HAP-1 (cell line): ENCODE results near the gene HNF4A.

Experiments
- DNase-seq, 2 experiments: peaks; one replicate each; pipeline ENCODE4 v3.0.0-alpha.2; 2016 to 2020; ENCODE audit warnings: low spot score in 2 of 2
- H3K27me3 ChIP-seq: fragments of 250-450 bp; sonication (Bioruptor Pico); 2 replicates; pipeline ENCODE4 v1.5.1; 2020; ENCODE audit warnings: low read depth, mild to moderate bottlenecking, moderate library complexity
- H3K36me3 ChIP-seq: fragments of 250-450 bp; sonication (Bioruptor Pico); replicated peaks from 2 replicates; pipeline ENCODE4 v1.5.1; 2020; ENCODE audit warnings: mild to moderate bottlenecking
- H3K4me1 ChIP-seq: fragments of 250-450 bp; sonication (Bioruptor Pico); 2 replicates; pipeline ENCODE4 v1.5.1; 2020; ENCODE audit warnings: mild to moderate bottlenecking
- H3K4me3 ChIP-seq: fragments of 250-450 bp; sonication (Bioruptor Pico); 2 replicates; pipeline ENCODE4 v1.5.1; 2020; ENCODE audit warnings: mild to moderate bottlenecking, moderate library complexity
- H3K9me3 ChIP-seq: fragments of 250-450 bp; sonication (Bioruptor Pico); 2 replicates; pipeline ENCODE4 v1.5.1; 2020; ENCODE audit warnings: mild to moderate bottlenecking, moderate library complexity
- in situ Hi-C: fragments of 300-500 bp; cut with MboI; formaldehyde crosslinking; loops from 3 replicates; pipeline ENCODE4 v1.14.3; 2020; ENCODE audit warnings: low sequenced_read_pairs, inconsistent platforms, mixed read lengths

HNF4A gene

GRCh38 chr20:44454306-44454963 lies 98.9 kb downstream of the HNF4A start:
- Histone ChIP-seq H3K4me1 (no peaks in the 10 kb centered on the region), H3K27me3 (no peaks in the 10 kb centered on the region), H3K36me3 (no peaks in the 10 kb centered on the region), H3K9me3 (no peaks in the 10 kb centered on the region), H3K4me3 (no peak overlapping the region)
- in situ Hi-C loops: no loop called here
- no peak for DNase-seq

GRCh38 chr20:44455126-44455525 lies 99.6 kb downstream of the HNF4A start:
- DNase-seq: no peak
- in situ Hi-C loops: no loop called here

DNA sequence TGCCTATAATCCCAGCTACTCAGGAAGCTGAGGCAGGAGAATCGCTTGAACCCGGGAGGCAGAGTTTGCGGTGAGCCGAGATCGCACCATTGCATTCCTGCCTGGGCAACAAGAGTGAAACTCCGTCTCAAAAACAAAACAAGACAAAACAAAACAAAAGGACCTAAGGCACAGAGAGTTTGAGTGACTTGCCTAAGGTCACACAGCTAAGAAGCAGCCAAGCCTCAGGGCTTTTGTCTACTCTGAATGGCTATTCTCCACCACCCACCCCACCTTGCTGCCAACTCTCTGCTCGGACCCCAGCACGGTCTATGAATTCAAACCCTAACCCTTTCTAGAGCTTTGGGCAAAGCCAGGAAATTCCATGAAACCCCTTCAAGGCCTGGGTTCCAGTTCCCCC lies 101.1 kb downstream of the HNF4A start:
- DNase-seq: no peak
- H3K4me3 ChIP-seq: no peak overlapping the region
- H3K27me3 ChIP-seq: no peaks in the 10 kb centered on the region
- no peaks in the 10 kb centered on the region for H3K4me1 ChIP-seq
- in situ Hi-C loops: no loop called here
- H3K9me3 ChIP-seq: no peaks in the 10 kb centered on the region
- no peaks in the 10 kb centered on the region for H3K36me3 ChIP-seq

More at GRCh38 chr20:44455126-44455525, 99.6 kb downstream of the HNF4A start:
- Histone ChIP-seq H3K9me3 (no peaks in the 10 kb centered on the region), H3K36me3 (no peaks in the 10 kb centered on the region), H3K4me1 (no peaks in the 10 kb centered on the region), H3K4me3 (no peak overlapping the region), H3K27me3 (no peaks in the 10 kb centered on the region)

DNA sequence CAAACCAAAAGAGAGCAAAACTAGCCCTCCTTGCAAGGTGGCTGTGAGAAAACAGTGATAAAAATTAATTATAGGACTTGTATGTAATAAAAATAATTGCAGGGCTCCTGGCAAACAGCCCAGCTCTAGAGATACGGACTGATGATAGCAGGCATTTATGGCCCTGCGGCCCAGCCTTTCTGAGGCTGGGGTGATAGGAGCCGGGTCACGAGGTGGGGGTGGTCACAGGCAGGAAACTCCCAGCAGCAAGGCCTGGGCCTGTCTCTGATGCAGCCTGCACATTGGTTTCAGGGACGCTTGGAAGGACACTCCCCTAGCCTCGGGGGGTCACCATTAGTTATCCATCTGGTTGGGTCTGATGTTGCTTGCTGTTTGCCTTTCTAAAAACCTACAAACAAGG lies 101.5 kb downstream of the HNF4A start:
- Histone ChIP-seq H3K4me1 (no peaks in the 10 kb centered on the region), H3K36me3 (no peaks in the 10 kb centered on the region), H3K9me3 (no peaks in the 10 kb centered on the region), H3K4me3 (no peak overlapping the region), H3K27me3 (no peaks in the 10 kb centered on the region)
- in situ Hi-C loops: no loop called here
- no peak for DNase-seq

- in situ Hi-C loops: no loop called here
- DNase-seq: no peak
Observed at GRCh38 chr20:44459271-44459670, 103.8 kb downstream of the HNF4A start.

DNA sequence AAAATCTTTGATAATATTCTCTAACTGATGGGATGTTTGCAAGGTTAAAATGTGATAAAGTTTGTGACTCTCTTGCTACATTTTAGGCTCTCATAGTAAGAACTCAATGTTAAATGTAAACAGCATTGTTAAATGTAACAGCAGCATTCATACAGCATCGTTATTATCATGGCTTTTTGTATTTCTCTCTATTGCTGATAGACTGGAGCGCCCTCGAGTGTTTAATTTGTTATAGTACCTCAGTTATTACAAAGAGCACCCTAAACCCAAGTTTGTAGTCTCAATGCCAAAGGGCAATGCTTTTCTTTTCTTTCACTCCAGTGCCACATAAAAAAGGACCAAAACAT lies 105.3 kb downstream of the HNF4A start:
- H3K4me1 ChIP-seq: no peaks in the 10 kb centered on the region
- DNase-seq: peak; percentile 25 to 34
- no peaks in the 10 kb centered on the region for H3K36me3 ChIP-seq
- H3K27me3 ChIP-seq: no peaks in the 10 kb centered on the region
- H3K9me3 ChIP-seq: no peaks in the 10 kb centered on the region
- in situ Hi-C loops: loop anchor here (10.0 kb wide), 1 partner anchor 246 kb away; the partner anchor contains the start of gene OSER1
- H3K4me3 ChIP-seq: no peak overlapping the region

More at GRCh38 chr20:44459271-44459670, 103.8 kb downstream of the HNF4A start:
- Histone ChIP-seq H3K9me3 (no peaks in the 10 kb centered on the region), H3K36me3 (no peaks in the 10 kb centered on the region), H3K27me3 (no peaks in the 10 kb centered on the region), H3K4me3 (no peak overlapping the region), H3K4me1 (no peaks in the 10 kb centered on the region)

DNA sequence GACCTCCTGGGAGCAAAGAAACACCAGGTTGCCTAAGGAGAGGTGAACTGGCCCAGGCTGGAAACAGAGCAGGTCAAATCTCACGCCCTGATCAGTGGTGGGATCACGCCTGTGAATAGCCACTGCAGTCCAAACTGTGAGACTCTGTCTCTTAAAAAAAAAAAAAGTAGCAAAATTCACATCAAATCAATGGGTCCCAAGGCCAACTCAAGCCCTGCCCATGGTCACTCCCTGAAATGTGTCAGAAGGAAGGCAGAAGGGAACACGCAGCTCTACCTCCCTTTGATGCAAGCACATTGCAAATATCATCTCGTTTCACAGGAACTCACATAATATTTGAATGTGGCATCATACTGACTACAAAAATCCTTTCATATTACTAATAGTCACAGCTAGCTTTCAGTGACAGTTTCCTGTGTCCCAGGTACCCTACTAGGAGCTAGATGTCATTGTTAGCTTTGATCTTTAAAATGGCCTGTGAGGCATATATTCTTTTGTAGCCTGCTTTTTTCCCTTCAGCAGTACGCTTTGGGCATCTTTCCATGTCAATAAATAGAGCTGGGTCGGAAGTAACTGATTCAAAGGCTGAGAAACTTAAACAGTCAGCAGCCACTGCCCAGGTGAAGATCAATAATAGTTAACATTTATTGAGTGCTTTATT lies 105.8 kb downstream of the HNF4A start:
- Histone ChIP-seq H3K4me3 (no peak overlapping the region), H3K9me3 (no peaks in the 10 kb centered on the region), H3K4me1 (no peaks in the 10 kb centered on the region), H3K36me3 (no peaks in the 10 kb centered on the region), H3K27me3 (no peaks in the 10 kb centered on the region)
- DNase-seq: no peak
- in situ Hi-C loops: loop anchor here (10.0 kb wide), 1 partner anchor 246 kb away; the partner anchor contains the start of gene OSER1

DNA sequence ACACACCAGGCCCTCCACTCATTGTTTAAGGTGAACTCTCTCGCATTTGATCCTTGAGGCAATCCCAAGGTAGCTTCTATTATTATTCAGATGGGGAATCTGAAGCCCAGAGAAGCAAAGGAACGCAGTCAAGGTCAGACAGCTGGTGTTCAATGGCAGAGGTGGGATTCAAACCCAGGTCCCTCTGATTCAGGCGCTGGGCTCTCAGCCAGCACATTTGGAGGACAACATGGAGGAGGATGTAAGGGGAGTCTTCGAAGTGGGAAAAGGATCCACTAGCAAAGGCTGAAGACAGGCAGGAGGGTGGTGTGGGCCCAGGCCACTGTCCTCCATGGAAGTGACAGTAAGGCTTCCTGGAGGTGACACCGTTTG lies 106.3 kb downstream of the HNF4A start:
- Histone ChIP-seq H3K9me3 (no peaks in the 10 kb centered on the region), H3K4me1 (no peaks in the 10 kb centered on the region), H3K4me3 (no peak overlapping the region), H3K27me3 (no peaks in the 10 kb centered on the region), H3K36me3 (no peaks in the 10 kb centered on the region)
- in situ Hi-C loops: loop anchor here (10.0 kb wide), 1 partner anchor 247 kb away; the partner anchor contains the start of gene OSER1
- DNase-seq: no peak

GRCh38 chr20:44463466-44463865 lies 108.0 kb downstream of the HNF4A start:
- Histone ChIP-seq H3K27me3 (no peaks in the 10 kb centered on the region), H3K4me1 (no peaks in the 10 kb centered on the region), H3K36me3 (no peaks in the 10 kb centered on the region), H3K9me3 (no peaks in the 10 kb centered on the region), H3K4me3 (no peak overlapping the region)
- in situ Hi-C loops: loop anchor here (10.0 kb wide), 1 partner anchor 249 kb away; the partner anchor contains the start of gene OSER1
- no peak for DNase-seq

DNA sequence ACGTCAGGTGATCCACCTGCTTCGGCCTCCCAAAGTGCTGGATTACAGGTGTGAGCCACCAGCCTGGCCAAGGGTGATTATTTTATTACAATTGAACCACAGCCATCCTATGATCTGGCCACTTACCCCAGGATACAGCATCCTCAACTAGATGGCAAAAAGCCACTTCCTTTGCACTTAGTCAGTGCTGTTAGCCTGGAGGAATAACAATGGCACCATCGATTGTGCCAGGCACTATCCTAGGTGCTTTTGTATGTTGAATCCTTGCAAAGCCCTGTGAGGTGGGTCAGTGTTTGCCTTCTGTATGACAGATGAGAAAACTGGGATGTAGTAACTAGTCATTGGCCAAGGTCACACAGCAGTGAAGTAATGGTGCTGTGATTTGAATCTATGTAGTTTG lies 109.0 kb downstream of the HNF4A start:
- no peaks in the 10 kb centered on the region for H3K36me3 ChIP-seq
- no peaks in the 10 kb centered on the region for H3K4me1 ChIP-seq
- no peak overlapping the region for H3K4me3 ChIP-seq
- in situ Hi-C loops: loop anchor here (10.0 kb wide), 1 partner anchor 250 kb away; the partner anchor contains the start of gene OSER1
- DNase-seq: no peak
- H3K27me3 ChIP-seq: no peaks in the 10 kb centered on the region
- H3K9me3 ChIP-seq: no peaks in the 10 kb centered on the region

- Histone ChIP-seq H3K4me3 (no peak overlapping the region), H3K4me1 (no peaks in the 10 kb centered on the region), H3K27me3 (no peaks in the 10 kb centered on the region), H3K9me3 (no peaks in the 10 kb centered on the region), H3K36me3 (no peaks in the 10 kb centered on the region)
- no peak for DNase-seq
- in situ Hi-C loops: loop anchor here (10.0 kb wide), 1 partner anchor 250 kb away; the partner anchor contains the start of gene OSER1
Observed at GRCh38 chr20:44465001-44465560, 109.6 kb downstream of the HNF4A start.

DNA sequence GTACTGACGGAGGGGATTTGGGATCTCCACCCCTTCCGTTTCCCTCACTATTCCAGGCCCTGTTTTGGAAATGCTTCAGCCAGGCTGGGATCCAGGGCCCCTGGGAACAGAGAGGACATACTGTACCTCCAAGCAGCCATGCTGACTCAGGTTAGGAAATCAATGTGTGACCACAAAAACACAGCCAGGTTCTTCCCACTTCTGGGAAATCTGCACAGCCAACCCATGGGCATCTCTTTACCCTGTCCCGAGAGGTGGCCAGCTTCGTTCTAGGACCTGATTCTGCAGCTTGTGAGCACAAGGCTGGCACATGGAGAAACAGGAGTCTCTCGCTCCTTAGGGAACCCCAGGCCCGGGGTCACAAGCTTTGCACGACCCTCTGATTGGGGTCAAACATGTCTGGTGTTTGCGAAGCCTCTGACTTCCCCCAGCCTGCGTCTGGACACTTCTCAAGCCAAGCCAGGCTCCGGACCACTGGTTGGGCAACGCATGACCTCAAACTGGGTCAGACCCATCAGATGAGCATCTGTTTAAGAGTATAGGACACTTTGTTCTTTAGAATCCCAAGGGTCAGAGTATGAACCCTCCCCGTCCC lies 111.9 kb downstream of the HNF4A start:
- Histone ChIP-seq H3K9me3 (no peaks in the 10 kb centered on the region), H3K27me3 (no peaks in the 10 kb centered on the region), H3K4me1 (no peaks in the 10 kb centered on the region), H3K4me3 (no peak overlapping the region), H3K36me3 (no peaks in the 10 kb centered on the region)
- DNase-seq: no peak
- in situ Hi-C loops: loop anchor here (10.0 kb wide), 1 partner anchor 253 kb away; the partner anchor contains the start of gene OSER1

- in situ Hi-C loops: loop anchor here (10.0 kb wide), 1 partner anchor 253 kb away; the partner anchor contains the start of gene OSER1
- Histone ChIP-seq H3K9me3 (no peaks in the 10 kb centered on the region), H3K27me3 (no peaks in the 10 kb centered on the region), H3K4me1 (no peaks in the 10 kb centered on the region), H3K4me3 (no peak overlapping the region), H3K36me3 (no peaks in the 10 kb centered on the region)
- DNase-seq: no peak
Observed at GRCh38 chr20:44468044-44468782, 112.7 kb downstream of the HNF4A start.
